Neutrophil (primary cell): ENCODE measurements around the gene UTRN.

ENCODE experiments used
- H3K27ac ChIP-seq: fragments of 200-600 bp; sonication (generic); 2 replicates; pipeline ENCODE4 v1.5.1; 2016; ENCODE audit warnings: mild to moderate bottlenecking, moderate library complexity
- H3K27me3 ChIP-seq: fragments of 200-600 bp; sonication (generic); 2 replicates; pipeline ENCODE4 v1.6.0; 2016; ENCODE audit warnings: mild to moderate bottlenecking
- H3K36me3 ChIP-seq: fragments of 200-600 bp; sonication (generic); 2 replicates; pipeline ENCODE4 v1.5.1; 2017
- H3K4me1 ChIP-seq, 2 experiments: fragments of 200-600 bp in 1 of 2; sonication (generic) in 1 of 2; 1 replicate in 1 of 2; 2 replicates in 1 of 2; pipeline versions ENCODE4 v1.5.1 to v1.6.1; 2013 to 2016; ENCODE audit warnings: low read depth in 1 of 2, low read length in 1 of 2, mild to moderate bottlenecking in 1 of 2, moderate library complexity in 1 of 2; ENCODE audit not compliant: control insufficient read depth in 1 of 2, insufficient read depth in 1 of 2
- H3K4me3 ChIP-seq, 2 experiments: fragments of 200-600 bp in 1 of 2; sonication (generic) in 1 of 2; 1 replicate in 1 of 2; 2 replicates in 1 of 2; pipeline ENCODE4 v1.5.1; 2013 to 2016; ENCODE audit warnings: low read depth in 1 of 2, low read length in 1 of 2, mild to moderate bottlenecking in 1 of 2, moderate library complexity in 1 of 2
- H3K9me3 ChIP-seq: fragments of 200-600 bp; sonication (generic); 2 replicates; pipeline ENCODE4 v1.5.1; 2016
- TF ChIP-seq, protein P1 (sequence below): fragments of 200-600 bp; sonication (generic); IDR thresholded peaks from 2 replicates; pipeline ENCODE4 v1.5.1; 2016; ENCODE audit warnings: antibody characterized with exemption

Gene UTRN

DNA sequence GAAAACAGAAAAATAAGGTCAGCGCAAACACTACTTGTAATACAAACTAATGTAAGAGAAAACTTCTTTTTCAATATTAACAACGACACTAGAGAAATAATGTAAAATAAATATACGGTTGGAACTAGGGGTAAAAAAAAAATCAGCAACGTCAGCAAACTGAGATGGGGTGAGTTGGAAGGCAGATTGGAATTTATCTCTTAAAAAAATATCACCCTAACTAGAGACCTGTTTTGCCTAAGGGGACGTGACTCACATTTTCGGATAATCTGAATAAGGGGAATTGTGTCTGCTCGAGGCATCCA is 705 bp upstream of the UTRN start:
- Histone ChIP-seq H3K27ac (peak overlapping the region; percentile 91), H3K36me3 (no peaks in the 10 kb centered on the region), H3K4me1 (peaks cover 22 to 25% of the 10 kb centered on the region in 2 experiments), H3K9me3 (no peaks in the 10 kb centered on the region), H3K4me3 (peak overlapping the region; percentile 82 to 96), H3K27me3 (no peaks in the 10 kb centered on the region)
- TF ChIP-seq, protein P1, sequence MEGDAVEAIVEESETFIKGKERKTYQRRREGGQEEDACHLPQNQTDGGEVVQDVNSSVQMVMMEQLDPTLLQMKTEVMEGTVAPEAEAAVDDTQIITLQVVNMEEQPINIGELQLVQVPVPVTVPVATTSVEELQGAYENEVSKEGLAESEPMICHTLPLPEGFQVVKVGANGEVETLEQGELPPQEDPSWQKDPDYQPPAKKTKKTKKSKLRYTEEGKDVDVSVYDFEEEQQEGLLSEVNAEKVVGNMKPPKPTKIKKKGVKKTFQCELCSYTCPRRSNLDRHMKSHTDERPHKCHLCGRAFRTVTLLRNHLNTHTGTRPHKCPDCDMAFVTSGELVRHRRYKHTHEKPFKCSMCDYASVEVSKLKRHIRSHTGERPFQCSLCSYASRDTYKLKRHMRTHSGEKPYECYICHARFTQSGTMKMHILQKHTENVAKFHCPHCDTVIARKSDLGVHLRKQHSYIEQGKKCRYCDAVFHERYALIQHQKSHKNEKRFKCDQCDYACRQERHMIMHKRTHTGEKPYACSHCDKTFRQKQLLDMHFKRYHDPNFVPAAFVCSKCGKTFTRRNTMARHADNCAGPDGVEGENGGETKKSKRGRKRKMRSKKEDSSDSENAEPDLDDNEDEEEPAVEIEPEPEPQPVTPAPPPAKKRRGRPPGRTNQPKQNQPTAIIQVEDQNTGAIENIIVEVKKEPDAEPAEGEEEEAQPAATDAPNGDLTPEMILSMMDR, result no peak

DNA sequence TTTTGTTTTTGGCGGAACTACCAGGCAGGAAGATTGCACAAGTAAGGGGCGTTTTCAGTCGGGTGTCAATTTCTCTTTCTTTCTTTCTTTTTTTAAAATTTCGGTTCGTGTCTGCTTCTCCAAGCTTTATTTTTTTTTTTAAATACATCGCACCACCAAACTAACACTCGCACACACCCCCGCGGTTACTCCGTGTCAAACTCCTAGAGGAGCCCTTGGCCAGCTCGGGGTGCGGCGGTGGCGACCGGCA is 338 bp downstream of the UTRN start:
- H3K9me3 ChIP-seq, result no peaks in the 10 kb centered on the region
- peak overlapping the region; percentile 91 for H3K27ac ChIP-seq
- H3K4me1 ChIP-seq, result peaks cover 22 to 25% of the 10 kb centered on the region in 2 experiments
- no peaks in the 10 kb centered on the region for H3K27me3 ChIP-seq
- no peaks in the 10 kb centered on the region for H3K36me3 ChIP-seq
- H3K4me3 ChIP-seq, result peak overlapping the region; percentile 82 to 96
- TF ChIP-seq, protein P1, result no peak

DNA sequence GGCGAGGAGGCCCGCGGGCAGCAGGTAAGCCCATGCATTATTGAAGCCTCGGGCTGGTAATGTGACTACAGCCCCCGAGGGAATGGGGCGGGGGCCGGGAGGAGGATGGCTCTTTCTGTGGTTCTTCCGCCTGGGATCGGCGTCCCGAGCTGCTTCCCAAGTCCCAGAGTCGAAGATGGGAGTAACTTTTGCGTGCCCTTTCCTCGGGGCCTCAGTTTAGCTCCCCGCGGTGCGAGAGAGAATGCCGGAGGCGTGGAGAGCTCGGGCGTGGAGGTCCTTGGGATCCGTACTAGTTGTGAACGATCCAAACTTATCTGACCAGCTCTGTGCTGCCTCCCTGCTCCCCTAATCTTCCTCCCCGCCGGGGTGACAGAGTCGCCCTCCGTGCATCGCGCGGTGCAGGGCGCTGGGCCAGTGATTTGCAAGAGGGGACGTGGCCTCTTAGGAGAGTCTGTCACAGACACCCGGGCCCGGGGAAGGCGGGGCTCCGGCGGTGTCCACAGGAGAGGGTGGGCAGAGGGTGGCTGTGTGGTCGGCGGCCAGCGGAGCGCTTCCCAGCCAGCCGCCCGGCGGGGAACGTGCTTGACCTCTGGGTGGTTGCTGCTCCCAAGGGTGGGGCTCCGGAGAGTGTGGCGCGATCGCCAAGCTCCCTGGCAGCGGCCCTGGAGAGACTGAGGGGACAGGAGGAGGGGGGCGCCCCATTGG is 815 bp downstream of the UTRN start:
- Histone ChIP-seq H3K36me3 (no peaks in the 10 kb centered on the region), H3K9me3 (no peaks in the 10 kb centered on the region), H3K4me1 (peaks cover 22 to 25% of the 10 kb centered on the region in 2 experiments), H3K27ac (peak overlapping the region; percentile 91), H3K4me3 (peak overlapping the region; percentile 82 to 96), H3K27me3 (no peaks in the 10 kb centered on the region)
- TF ChIP-seq, protein P1, result no peak

DNA sequence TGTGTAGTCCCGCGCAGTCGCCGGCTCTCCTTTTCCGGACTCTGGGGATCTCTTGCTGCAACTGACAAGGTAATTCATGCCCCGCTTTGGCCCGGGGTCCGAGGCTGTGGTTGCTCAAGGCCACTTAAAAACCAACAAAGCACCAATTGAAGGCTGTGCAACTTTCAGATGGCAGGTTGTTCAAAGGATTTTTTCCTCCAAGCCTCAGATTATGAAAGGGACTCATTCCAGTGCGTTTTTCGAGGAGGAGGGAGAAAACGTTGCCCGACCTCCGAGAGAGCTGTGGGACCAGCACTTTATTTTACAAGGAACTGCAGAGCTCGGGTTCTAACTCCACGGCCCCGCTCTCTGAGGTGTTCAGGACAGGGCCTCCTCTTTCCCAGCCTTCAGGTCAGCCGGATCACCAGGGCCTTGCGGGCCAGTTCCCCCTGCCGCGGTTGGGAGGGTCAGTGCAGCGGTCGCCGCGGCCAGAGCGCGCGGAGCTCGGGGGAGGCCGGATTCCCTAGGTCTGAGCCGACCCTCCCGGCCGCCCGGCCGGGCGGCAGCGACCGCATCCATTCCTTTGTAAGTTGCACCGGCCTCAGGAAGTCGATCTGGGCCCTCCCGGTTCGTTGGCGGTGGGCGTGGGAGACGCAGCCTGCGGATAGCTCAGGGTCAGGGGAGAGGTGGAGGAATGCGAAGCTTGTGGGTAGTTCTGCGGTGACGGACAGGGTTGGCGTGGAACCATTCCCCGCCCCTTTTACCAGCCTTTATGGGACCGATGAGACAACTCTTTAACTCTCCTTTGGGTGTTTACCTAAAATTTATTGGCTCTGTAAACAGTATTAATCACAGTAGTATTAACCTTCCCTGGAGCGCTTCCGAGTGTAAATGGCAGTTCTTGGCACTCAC is 1.6 kb downstream of the UTRN start:
- TF ChIP-seq, protein P1, result no peak

DNA sequence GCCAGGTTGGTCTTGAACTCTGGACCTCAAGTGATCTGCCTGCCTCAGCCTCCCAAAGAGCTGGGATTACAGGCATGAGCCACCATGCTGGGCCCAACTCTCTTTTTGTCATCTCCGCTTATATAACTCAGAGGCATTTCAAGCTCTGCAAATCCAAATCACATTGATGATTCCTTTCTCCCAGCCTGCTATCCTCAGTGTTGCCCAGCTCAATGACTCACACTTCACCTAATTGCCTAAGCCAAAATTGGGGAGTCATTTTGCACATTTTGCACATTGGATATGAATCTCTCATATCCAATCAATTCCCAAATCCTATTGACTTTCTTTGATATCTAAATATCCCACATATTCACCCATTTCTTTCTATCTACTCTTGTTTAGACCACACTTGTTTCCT is 3.9 kb downstream of the UTRN start:
- peaks cover 17% of the 10 kb centered on the region for H3K36me3 ChIP-seq
- no peak overlapping the region for H3K27ac ChIP-seq
- H3K4me1 ChIP-seq, result peaks cover 18 to 20% of the 10 kb centered on the region in 2 experiments
- TF ChIP-seq, protein P1, result no peak
- H3K9me3 ChIP-seq, result no peaks in the 10 kb centered on the region
- no peak overlapping the region for H3K4me3 ChIP-seq
- no peaks in the 10 kb centered on the region for H3K27me3 ChIP-seq

More for the DNA sequence above, 1.6 kb downstream of the UTRN start:
- H3K27ac ChIP-seq, result peak overlapping the region; percentile 91
- peaks cover 22 to 25% of the 10 kb centered on the region in 2 experiments for H3K4me1 ChIP-seq
- H3K36me3 ChIP-seq, result no peaks in the 10 kb centered on the region
- no peaks in the 10 kb centered on the region for H3K27me3 ChIP-seq
- peak overlapping the region; percentile 82 to 96 for H3K4me3 ChIP-seq
- no peaks in the 10 kb centered on the region for H3K9me3 ChIP-seq
